IMR-90 (cell line): ENCODE results near the gene RAP1GAP. TPM values are rescaled to one million over a fixed set of nuclear protein-coding genes. Genes with fewer than 3 reads are reported as not detected.
A peak's percentile ranks its signal among the peaks of the same experiment; 100 is the strongest.

Experiments used
- ATAC-seq: fragments of 200-7000 bp; cut with Tn5 transposase; 2 replicates; pipeline ENCODE4 v1.9.1; 2020; ENCODE audit warnings: low read depth, mild to moderate bottlenecking, moderate library complexity
- BruUV-seq: library from RNA; stranded (reverse); fragments of 400-500 nt; replicated peaks from 2 replicates; lab custom pipeline; 2021; lab: Mats Ljungman, UMichigan
- CTCF ChIA-PET: fragments of 300-600 bp; formaldehyde crosslinking; extraction: SDS; loops from one replicate; lab custom pipeline; 2021; ENCODE audit warnings: antibody characterized with exemption; lab: Yijun Ruan, JAX
- POLR2A ChIA-PET: fragments of 300-600 bp; sonication (Branson Sonifier 250); formaldehyde crosslinking; loops from one replicate; lab custom pipeline; 2022; ENCODE audit warnings: antibody characterized with exemption; ENCODE audit not compliant: unreplicated experiment; lab: Charles Lee
- DNase-seq: peaks from one replicate; pipeline ENCODE4 v3.0.0; 2013
- H2AFZ ChIP-seq: replicated peaks from 2 replicates; pipeline ENCODE3; 2013; ENCODE audit warnings: low read length, mild to moderate bottlenecking; ENCODE audit not compliant: poor library complexity
- H2AK5ac ChIP-seq: 2 replicates; pipeline ENCODE4 v1.6.1; 2013; ENCODE audit warnings: low read depth, low read length, inconsistent platforms
- H2AK9ac ChIP-seq: replicated peaks from 2 replicates; pipeline ENCODE3; 2013; ENCODE audit warnings: mild to moderate bottlenecking, low read depth, low read length, moderate library complexity; ENCODE audit not compliant: poor library complexity
- H2BK120ac ChIP-seq: 2 replicates; pipeline ENCODE4 v1.6.1; 2013; ENCODE audit warnings: low read depth, low read length, inconsistent platforms
- H2BK15ac ChIP-seq: 3 replicates; pipeline ENCODE4 v1.6.1; 2013; ENCODE audit warnings: low read depth, low read length, inconsistent platforms
- H2BK20ac ChIP-seq: 2 replicates; pipeline ENCODE4 v1.6.1; 2013; ENCODE audit warnings: low read depth, mild to moderate bottlenecking, inconsistent platforms, low read length, moderate library complexity
- H2BK5ac ChIP-seq: 2 replicates; pipeline ENCODE4 v1.6.1; 2013; ENCODE audit warnings: mild to moderate bottlenecking, low read depth, low read length, inconsistent platforms; ENCODE audit not compliant: poor library complexity, severe bottlenecking
- H3K14ac ChIP-seq: replicated peaks from 2 replicates; pipeline ENCODE4 v1.6.1; 2013; ENCODE audit warnings: low read depth, low read length, inconsistent platforms
- H3K18ac ChIP-seq: 2 replicates; pipeline ENCODE4 v1.6.1; 2013; ENCODE audit warnings: low read depth, low read length, control low read depth
- H3K23ac ChIP-seq: 2 replicates; pipeline ENCODE4 v1.6.1; 2013; ENCODE audit warnings: low read depth, low read length, inconsistent platforms
- H3K27ac ChIP-seq: 2 replicates; pipeline ENCODE4 v1.5.1; 2013; ENCODE audit warnings: mild to moderate bottlenecking, control low read depth, low read length; ENCODE audit not compliant: insufficient read depth
- H3K27me3 ChIP-seq: 2 replicates; pipeline ENCODE4 v1.6.1; 2013; ENCODE audit warnings: low read length; ENCODE audit not compliant: control insufficient read depth, insufficient read depth
- H3K36me3 ChIP-seq: 2 replicates; pipeline ENCODE4 v1.6.1; 2013; ENCODE audit warnings: low read length, mixed read lengths; ENCODE audit not compliant: control insufficient read depth, insufficient read depth
- H3K4ac ChIP-seq: 2 replicates; pipeline ENCODE4 v1.6.1; 2013; ENCODE audit warnings: low read depth, low read length, inconsistent platforms
- H3K4me1 ChIP-seq: 2 replicates; pipeline ENCODE4 v1.6.1; 2013; ENCODE audit warnings: low read length, mixed read lengths; ENCODE audit not compliant: control insufficient read depth, insufficient read depth
- H3K4me2 ChIP-seq: 2 replicates; pipeline ENCODE4 v1.6.1; 2013; ENCODE audit warnings: low read depth, mild to moderate bottlenecking, control low read depth, low read length, moderate library complexity
- H3K4me3 ChIP-seq: 2 replicates; pipeline ENCODE4 v1.5.1; 2013; ENCODE audit warnings: low read depth, mild to moderate bottlenecking, control low read depth, low read length, moderate library complexity; ENCODE audit not compliant: insufficient read depth
- H3K56ac ChIP-seq: 2 replicates; pipeline ENCODE4 v1.6.1; 2013; ENCODE audit warnings: low read length, inconsistent platforms; ENCODE audit not compliant: insufficient read depth; ENCODE audit errors: extremely low read depth
- H3K79me1 ChIP-seq, 2 experiments: 2 replicates each; pipeline ENCODE4 v1.6.1; 2013; ENCODE audit warnings: low read length in 2 of 2, inconsistent platforms in 1 of 2, low read depth in 1 of 2
- H3K9ac ChIP-seq: 2 replicates; pipeline ENCODE4 v1.6.1; 2013; ENCODE audit warnings: low read depth, low read length, control low read depth
- H3K9me1 ChIP-seq: 2 replicates; pipeline ENCODE4 v1.6.1; 2013; ENCODE audit warnings: low read length, inconsistent platforms; ENCODE audit not compliant: insufficient read depth
- H3K9me3 ChIP-seq: 2 replicates; pipeline ENCODE4 v1.6.1; 2013; ENCODE audit warnings: low read length; ENCODE audit not compliant: control insufficient read depth, insufficient read depth
- H4K20me1 ChIP-seq: 2 replicates; pipeline ENCODE4 v1.6.1; 2013; ENCODE audit warnings: low read length, inconsistent platforms; ENCODE audit not compliant: insufficient read depth
- H4K5ac ChIP-seq: 2 replicates; pipeline ENCODE4 v1.6.1; 2013; ENCODE audit warnings: mild to moderate bottlenecking, low read depth, low read length, control low read depth
- H4K8ac ChIP-seq, 2 experiments: 2 replicates each; pipeline ENCODE4 v1.6.1; 2013; ENCODE audit warnings: low read depth in 2 of 2, low read length in 2 of 2, control low read depth in 1 of 2, inconsistent platforms in 1 of 2
- H4K91ac ChIP-seq: 2 replicates; pipeline ENCODE4 v1.6.1; 2013; ENCODE audit warnings: low read depth, low read length, inconsistent platforms; ENCODE audit not compliant: insufficient read depth
- MAFK ChIP-seq: IDR thresholded peaks from 2 replicates; pipeline ENCODE4 v1.6.1; 2012; ENCODE audit warnings: low read depth, low read length, improper control_type of control experiment
- POLR2A ChIP-seq: IDR thresholded peaks from 2 replicates; pipeline ENCODE4 v1.6.1; 2012; ENCODE audit warnings: mild to moderate bottlenecking, low read depth, low read length
- RFX5 ChIP-seq: IDR thresholded peaks from 2 replicates; pipeline ENCODE4 v1.8.0; 2012; ENCODE audit warnings: low read depth, mild to moderate bottlenecking, low read length, moderate library complexity
- WGBS, 2 experiments: methylation state at CpG; one replicate each; pipeline versions ENCODE4 v1.1.5 to v1.1.7; 2013; ENCODE audit warnings: missing lambda C conversion rate in 2 of 2; ENCODE audit not compliant: insufficient read length in 1 of 2; ENCODE audit errors: extremely low coverage in 2 of 2; 5-methylcytosine and 5-hydroxymethylcytosine counted together
- dilution Hi-C: fragments of 300-500 bp; cut with HindIII; formaldehyde crosslinking; loops from one replicate; pipeline ENCODE4 v1.14.3; 2018; ENCODE audit warnings: low sequenced_read_pairs; ENCODE audit not compliant: unreplicated experiment
- in situ Hi-C: fragments of 300-500 bp; cut with MboI; formaldehyde crosslinking; loops from 3 replicates; pipeline ENCODE4 v1.14.3; 2019; ENCODE audit warnings: low sequenced_read_pairs, inconsistent platforms, mixed read lengths
- intact Hi-C: fragments of 100-400 bp; cut with micrococcal nuclease; formaldehyde crosslinking; loops from 2 replicates; pipeline ENCODE4 v1.10.0; 2022
- polyA plus RNA-seq, 3 experiments: library from polyadenylated mRNA; depleted of rRNA; stranded (reverse); fragments of >200 nt; gene quantifications; 2 replicates each; pipeline ENCODE4 v1.2.3, GENCODE V29; 2012; ENCODE audit warnings: low replicate concordance in 1 of 3
- total RNA-seq: library from RNA; depleted of rRNA; stranded (reverse); fragments of >200 nt; gene quantifications from 2 replicates; pipeline ENCODE4 v1.2.3, GENCODE V29; 2012

RAP1GAP gene
- total and polyA plus RNA-seq, 2 of the 4 experiments (the other 2 are of a cell fraction) = under 0.01 to 0.10 TPM

- peaks cover 9% of the 10 kb centered on the region for H3K4me1 ChIP-seq
- ChIA-PET POLR2A (no interaction called here), CTCF (no interaction called here)
- H3K36me3 ChIP-seq = no peaks in the 10 kb centered on the region
- H4K5ac ChIP-seq = no peak overlapping the region
- no peaks in the 10 kb centered on the region for H3K79me1 ChIP-seq
- peaks cover 6% of the 10 kb centered on the region for H3K9me1 ChIP-seq
- no peak overlapping the region for H2BK20ac ChIP-seq
- in situ Hi-C loops = no loop called here
- 86% methylated on average over 6 of the region's 15 CpGs; no CpG with 5 or more reads in 1 of the 2 experiments for WGBS, 2 experiments
- no peak overlapping the region for H3K56ac ChIP-seq
- H3K23ac ChIP-seq = no peak overlapping the region
- H3K27ac ChIP-seq = no peak overlapping the region
- H2BK15ac ChIP-seq = no peak overlapping the region
- H3K4ac ChIP-seq = no peak overlapping the region
- no peak overlapping the region for H3K14ac ChIP-seq
- no peak overlapping the region for H2AFZ ChIP-seq
- no peak overlapping the region for H2BK5ac ChIP-seq
- no peak overlapping the region for H3K9ac ChIP-seq
- H4K91ac ChIP-seq = no peak overlapping the region
- no peaks in the 10 kb centered on the region for H3K9me3 ChIP-seq
- dilution Hi-C loops = no loop called here
- intact Hi-C loops = no loop called here
- H2AK9ac ChIP-seq = no peak overlapping the region
- DNase-seq (no peak), ATAC-seq (no peak)
- H3K4me3 ChIP-seq = no peak overlapping the region
- 0 out of 2 replicates have a peak, but pooled peaks cover 2% of the 10 kb centered on the region for H3K27me3 ChIP-seq
- H4K8ac ChIP-seq = no peak overlapping the region
- BruUV-seq = no TSS peak
- no peak overlapping the region for H3K4me2 ChIP-seq
- no peak overlapping the region for H2BK120ac ChIP-seq
- TF ChIP-seq RFX5 (no peak), MAFK (no peak), POLR2A (no peak)
- H4K20me1 ChIP-seq = no peaks in the 10 kb centered on the region
- H3K18ac ChIP-seq = no peak overlapping the region
- peak overlapping the region; percentile 33; the same call in 1 of the 2 replicates for H2AK5ac ChIP-seq
These were observed 106.3 kb downstream of the RAP1GAP start for GRCh38 chr1:21562896-21563295.
